DND-41 (cell line): ENCODE results near the gene ANKK1.

Source experiments
- ATAC-seq: fragments of 200-7000 bp; cut with Tn5 transposase; 3 replicates; pipeline ENCODE4 v1.9.1; 2021; ENCODE audit warnings: low read depth; ENCODE audit not compliant: insufficient read depth
- DNase-seq: peaks from one replicate; pipeline ENCODE4 v3.0.0-alpha.2; 2020
- H2AFZ ChIP-seq: 2 replicates; pipeline ENCODE4 v1.6.0; 2012; ENCODE audit warnings: low read depth, low read length
- H3K27ac ChIP-seq: 2 replicates; pipeline ENCODE4 v1.5.1; 2012; ENCODE audit warnings: low read length, inconsistent platforms
- H3K27me3 ChIP-seq: fragments of 200-600 bp; sonication (generic); 2 replicates; pipeline ENCODE4 v1.6.0; 2012; ENCODE audit warnings: low read length, mild to moderate bottlenecking, inconsistent platforms; ENCODE audit not compliant: insufficient read depth, poor library complexity
- H3K36me3 ChIP-seq: 2 replicates; pipeline ENCODE4 v1.5.1; 2012; ENCODE audit warnings: low read length, inconsistent platforms; ENCODE audit not compliant: insufficient read depth
- H3K4me1 ChIP-seq: 2 replicates; pipeline ENCODE4 v1.5.1; 2012; ENCODE audit warnings: mild to moderate bottlenecking, low read length; ENCODE audit not compliant: insufficient read depth
- H3K4me2 ChIP-seq: 2 replicates; pipeline ENCODE4 v1.6.0; 2012; ENCODE audit warnings: mild to moderate bottlenecking, moderate library complexity, low read length, inconsistent platforms; ENCODE audit not compliant: insufficient read depth
- H3K4me3 ChIP-seq, 2 experiments: fragments of 200-600 bp in 1 of 2; shearing (Covaris generic) in 1 of 2; 2 replicates each; pipeline ENCODE4 v1.5.1; 2012 to 2016; ENCODE audit warnings: inconsistent platforms in 2 of 2, low read length in 2 of 2, mild to moderate bottlenecking in 2 of 2, low read depth in 1 of 2, moderate library complexity in 1 of 2
- H3K79me2 ChIP-seq: 2 replicates; pipeline ENCODE4 v1.6.0; 2012; ENCODE audit warnings: low read length, inconsistent platforms; ENCODE audit not compliant: insufficient read depth
- H3K9ac ChIP-seq: 2 replicates; pipeline ENCODE4 v1.6.0; 2012; ENCODE audit warnings: low read depth, mild to moderate bottlenecking, inconsistent platforms, low read length, moderate library complexity
- H3K9me3 ChIP-seq: 2 replicates; pipeline ENCODE4 v1.5.1; 2012; ENCODE audit warnings: low read length, moderate library complexity, mild to moderate bottlenecking, inconsistent platforms; ENCODE audit not compliant: insufficient read depth, severe bottlenecking
- H4K20me1 ChIP-seq: 2 replicates; pipeline ENCODE4 v1.6.0; 2012; ENCODE audit warnings: low read length; ENCODE audit not compliant: insufficient read depth
- CTCF ChIP-seq: IDR thresholded peaks from 2 replicates; pipeline ENCODE4 v1.5.1; 2012; ENCODE audit warnings: borderline replicate concordance, low read length, moderate library complexity, mild to moderate bottlenecking; ENCODE audit not compliant: poor library complexity, severe bottlenecking; ENCODE audit errors: extremely low read depth
- EZH2 ChIP-seq: IDR thresholded peaks from 3 replicates; pipeline ENCODE4 v1.6.1; 2012; ENCODE audit warnings: borderline replicate concordance, low read depth, mild to moderate bottlenecking, moderate library complexity, low read length, inconsistent platforms; ENCODE audit not compliant: severe bottlenecking

ANKK1 gene

GRCh38 chr11:113404859-113405430 is 17.4 kb downstream of the ANKK1 start:
- TF ChIP-seq CTCF (no peak), EZH2 (no peak)
- no peak for DNase-seq
- no peak overlapping the region for H3K9ac ChIP-seq
- H3K36me3 ChIP-seq, result no peaks in the 10 kb centered on the region
- H4K20me1 ChIP-seq, result no peaks in the 10 kb centered on the region
- H3K4me2 ChIP-seq, result no peak overlapping the region
- H3K27me3 ChIP-seq, result peaks cover 4% of the 10 kb centered on the region
- no peaks in the 10 kb centered on the region for H3K9me3 ChIP-seq
- H2AFZ ChIP-seq, result no peak overlapping the region
- no peak overlapping the region for H3K4me3 ChIP-seq
- no peak for ATAC-seq
- no peaks in the 10 kb centered on the region for H3K79me2 ChIP-seq
- no peak overlapping the region for H3K27ac ChIP-seq
- H3K4me1 ChIP-seq, result no peaks in the 10 kb centered on the region

DNA sequence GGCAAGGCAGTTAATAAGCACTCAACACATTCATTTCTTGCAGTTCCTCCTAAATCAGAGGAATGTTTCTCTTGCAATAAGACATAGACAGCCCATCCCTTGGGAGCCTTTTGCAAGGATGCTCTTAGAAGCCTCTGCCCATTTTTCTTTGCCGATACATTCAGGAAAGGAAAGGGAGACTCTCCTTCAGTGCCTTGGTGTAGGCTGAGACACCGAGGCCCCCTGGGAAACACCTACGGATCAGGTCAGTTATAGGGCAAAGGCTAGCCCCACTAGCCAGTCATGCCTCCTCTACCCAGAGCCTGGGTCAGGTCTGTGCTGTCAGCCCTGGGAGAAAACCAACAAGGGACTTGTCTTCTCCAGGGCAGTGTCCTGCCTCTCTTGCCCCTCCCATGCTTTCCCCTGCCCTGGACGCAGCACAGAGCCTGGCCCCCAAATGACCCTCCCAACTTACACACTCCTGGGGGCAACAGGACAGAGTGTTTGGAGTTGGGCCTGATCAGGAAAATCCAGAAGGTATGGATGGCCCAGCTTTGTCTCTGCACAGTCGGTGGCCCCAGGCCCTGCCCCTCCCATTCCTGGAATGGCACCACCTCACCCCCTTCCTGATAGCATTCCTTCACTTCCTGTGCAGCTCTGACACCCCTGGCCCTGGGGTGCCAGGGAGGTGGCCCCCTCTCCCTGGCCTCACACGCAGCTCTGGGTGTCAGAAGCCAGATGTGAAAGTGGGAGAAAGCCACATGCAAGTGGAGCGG is 18.3 kb downstream of the ANKK1 start:
- no peak for ATAC-seq

GRCh38 chr11:113407163-113407562 is 19.6 kb downstream of the ANKK1 start:
- Histone ChIP-seq H2AFZ (no peak overlapping the region), H4K20me1 (no peaks in the 10 kb centered on the region), H3K4me1 (no peaks in the 10 kb centered on the region), H3K4me3 (no peak overlapping the region), H3K9me3 (no peaks in the 10 kb centered on the region), H3K36me3 (no peaks in the 10 kb centered on the region), H3K79me2 (no peaks in the 10 kb centered on the region), H3K9ac (no peak overlapping the region), H3K27ac (no peak overlapping the region), H3K27me3 (peaks cover 4% of the 10 kb centered on the region), H3K4me2 (no peak overlapping the region)
- DNase-seq (no peak), ATAC-seq (no peak)
- TF ChIP-seq CTCF (no peak), EZH2 (no peak)

More for the DNA sequence above, 18.3 kb downstream of the ANKK1 start:
- no peaks in the 10 kb centered on the region for H3K79me2 ChIP-seq
- H2AFZ ChIP-seq, result no peak overlapping the region
- H4K20me1 ChIP-seq, result no peaks in the 10 kb centered on the region
- H3K9me3 ChIP-seq, result no peaks in the 10 kb centered on the region
- no peak overlapping the region for H3K4me3 ChIP-seq
- no peak overlapping the region for H3K27ac ChIP-seq
- H3K9ac ChIP-seq, result no peak overlapping the region
- H3K36me3 ChIP-seq, result no peaks in the 10 kb centered on the region
- peaks cover 4% of the 10 kb centered on the region for H3K27me3 ChIP-seq
- no peaks in the 10 kb centered on the region for H3K4me1 ChIP-seq
- DNase-seq, result no peak
- H3K4me2 ChIP-seq, result no peak overlapping the region
- TF ChIP-seq EZH2 (no peak), CTCF (no peak)
